Stimulated activated CD8-positive, alpha-beta memory T cell treated with anti-CD3 and anti-CD28 coated beads, Interleukin-12 subunit alpha, Interleukin-12 subunit beta, amount 100 ng/mL, for 1 hour (primary cell): ENCODE results near the gene PKMYT1.

Source experiments
- DNase-seq: peaks from one replicate; pipeline ENCODE4 v3.0.0-alpha.2; 2020; ENCODE audit warnings: low read depth

Gene PKMYT1

DNA sequence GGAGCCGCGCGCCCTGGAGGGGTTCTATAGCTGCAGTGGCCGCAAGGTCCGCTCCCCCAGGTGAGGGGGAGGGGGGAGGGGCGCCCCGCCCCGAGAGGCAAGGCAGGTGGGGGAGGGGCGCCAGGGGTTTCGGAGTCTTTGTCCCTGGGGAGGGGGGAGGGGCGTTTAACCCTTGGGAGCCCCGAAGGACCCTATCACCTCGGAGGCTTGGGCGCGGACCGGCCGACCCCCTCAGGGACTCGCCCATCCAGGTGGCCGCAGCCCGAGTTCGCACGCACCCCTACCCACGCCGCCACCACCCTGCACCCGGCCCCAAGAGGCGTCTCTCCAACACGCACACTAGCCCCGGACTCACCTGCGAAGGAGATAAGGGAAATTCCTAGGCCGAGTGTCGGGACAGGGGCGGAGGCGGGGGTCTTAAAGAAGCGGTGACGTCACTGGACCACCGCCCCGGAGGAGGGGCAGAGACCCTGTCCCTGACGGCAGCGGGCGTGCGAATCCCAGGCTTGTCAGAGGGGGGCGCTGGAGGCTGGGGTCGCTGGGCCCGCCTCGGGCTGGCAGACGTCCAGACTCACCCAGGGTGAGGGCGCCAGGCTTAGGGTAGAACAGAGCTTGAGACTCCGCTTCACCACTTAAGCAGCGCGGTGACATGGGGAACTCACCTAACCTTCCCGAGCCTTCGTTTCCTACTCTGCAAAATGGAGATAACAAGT is 37.7 kb upstream of the PKMYT1 start, which contains the start of gene CLDN6:
Gene CLDN6 (minus strand): TSS at position 390 of the 713 bp plus-strand sequence. CDS start 2,162 bp downstream, outside the sequence.
- DNase-seq, result no peak

DNA sequence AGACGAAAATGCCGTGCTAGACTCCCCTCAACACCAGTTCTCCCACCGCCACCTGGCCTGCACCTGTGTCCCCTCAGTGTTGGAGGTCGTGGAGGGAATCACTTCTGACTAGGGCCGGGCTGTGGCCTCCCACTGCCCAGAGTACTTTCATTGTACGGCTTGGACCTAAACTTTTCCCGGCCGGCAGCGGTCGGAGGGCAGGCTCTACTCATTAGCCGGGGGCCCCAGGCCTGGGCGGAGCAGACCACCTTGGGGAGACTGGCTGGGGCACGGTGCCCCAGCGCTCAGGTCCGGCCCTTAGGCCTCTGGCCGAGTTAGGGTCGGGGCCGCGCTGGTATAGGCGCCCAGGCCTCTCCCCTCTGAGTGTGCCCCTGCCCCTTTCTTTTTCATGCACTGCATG is 37.1 kb upstream of the PKMYT1 start:
- no peak for DNase-seq

DNA sequence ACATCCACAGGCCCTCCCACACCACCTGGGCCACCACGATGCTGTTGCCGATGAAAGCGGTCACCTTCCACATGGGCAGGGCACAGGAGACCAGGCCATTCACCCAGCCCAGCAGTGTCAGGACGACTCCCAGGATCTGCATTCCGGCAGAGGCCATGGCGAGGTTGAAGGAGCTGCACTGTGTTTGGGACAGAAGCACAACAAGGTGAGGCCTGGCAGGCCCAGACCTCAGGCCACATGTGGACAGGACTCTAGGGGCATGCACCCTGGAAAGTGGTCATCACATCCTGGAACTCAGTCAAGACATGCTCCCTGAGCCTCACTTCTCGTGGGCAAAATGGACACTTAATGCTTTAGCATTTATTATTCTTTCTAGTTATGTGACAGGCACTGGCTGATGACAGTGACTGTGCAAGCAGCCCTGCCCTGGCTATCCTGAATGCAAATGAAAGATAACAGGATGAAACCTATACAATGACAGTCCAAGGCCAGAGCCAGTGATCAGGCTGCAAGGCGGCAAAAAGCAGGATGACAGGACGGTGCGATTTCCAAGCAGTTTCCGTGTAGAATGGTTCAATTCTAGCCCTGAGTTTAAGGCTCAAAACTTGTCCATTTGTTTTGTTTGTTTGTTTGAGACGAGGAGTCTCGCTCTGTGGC is 35.7 kb upstream of the PKMYT1 start:
- no peak for DNase-seq

DNA sequence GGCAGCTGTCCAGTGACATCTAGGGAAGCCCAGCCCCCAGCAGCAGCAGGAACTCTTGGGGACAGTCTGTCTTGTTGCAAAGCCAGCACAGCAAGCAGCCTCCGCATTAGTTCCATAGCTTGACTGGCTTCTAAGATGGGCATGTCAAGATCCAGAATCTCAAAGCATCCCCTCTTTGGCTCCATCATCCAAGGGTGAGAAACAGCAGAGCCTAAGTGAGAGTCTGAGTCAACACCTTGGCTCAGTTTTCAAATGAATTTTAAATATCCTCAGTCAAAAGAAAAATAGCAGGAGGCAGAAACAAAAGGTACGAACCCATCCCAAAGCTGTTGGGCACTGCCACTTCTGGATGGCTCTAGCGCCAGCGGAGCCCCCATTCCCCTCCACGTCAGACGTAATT is 34.7 kb upstream of the PKMYT1 start:
- DNase-seq, result no peak

DNA sequence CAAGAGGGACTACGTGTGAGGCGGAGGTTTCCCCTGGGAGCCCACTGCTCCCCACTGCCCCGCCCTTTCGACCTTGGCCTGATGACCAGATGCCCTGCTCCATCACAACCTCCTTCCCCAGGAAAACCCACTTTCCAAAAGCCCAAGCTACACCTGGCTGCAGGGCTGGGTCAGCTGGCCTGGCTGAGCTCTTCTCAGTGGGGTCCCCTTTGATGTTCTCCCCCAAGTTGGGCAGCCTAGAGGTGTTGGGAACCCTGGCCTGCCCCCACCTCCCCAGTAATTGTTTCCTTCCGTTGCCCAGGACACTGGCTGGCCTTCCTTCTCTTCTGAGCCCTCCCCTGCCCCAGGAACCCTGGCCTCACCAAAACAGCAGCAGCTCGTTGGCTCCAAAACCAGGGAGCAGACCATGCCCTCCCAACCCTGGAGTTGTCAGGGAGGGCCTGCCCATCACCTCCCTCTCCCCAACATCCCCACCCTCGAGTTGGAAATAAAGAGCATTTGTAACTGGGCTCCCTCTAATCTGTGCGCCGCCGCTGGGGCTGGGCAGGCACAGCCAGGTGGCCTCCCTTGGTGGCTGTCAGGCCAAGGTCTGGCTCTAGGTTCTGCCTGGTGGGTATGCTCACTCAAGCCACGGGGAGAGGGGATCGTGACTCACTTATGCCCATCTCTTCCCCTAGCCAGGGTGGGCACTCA is 33.9 kb upstream of the PKMYT1 start:
- no peak for DNase-seq

DNA sequence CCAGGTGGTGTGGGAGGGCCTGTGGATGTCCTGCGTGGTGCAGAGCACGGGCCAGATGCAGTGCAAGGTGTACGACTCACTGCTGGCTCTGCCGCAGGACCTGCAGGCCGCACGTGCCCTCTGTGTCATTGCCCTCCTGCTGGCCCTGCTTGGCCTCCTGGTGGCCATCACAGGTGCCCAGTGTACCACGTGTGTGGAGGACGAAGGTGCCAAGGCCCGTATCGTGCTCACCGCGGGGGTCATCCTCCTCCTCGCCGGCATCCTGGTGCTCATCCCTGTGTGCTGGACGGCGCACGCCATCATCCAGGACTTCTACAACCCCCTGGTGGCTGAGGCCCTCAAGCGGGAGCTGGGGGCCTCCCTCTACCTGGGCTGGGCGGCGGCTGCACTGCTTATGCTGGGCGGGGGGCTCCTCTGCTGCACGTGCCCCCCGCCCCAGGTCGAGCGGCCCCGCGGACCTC is 33.3 kb upstream of the PKMYT1 start:
- no peak for DNase-seq

DNA sequence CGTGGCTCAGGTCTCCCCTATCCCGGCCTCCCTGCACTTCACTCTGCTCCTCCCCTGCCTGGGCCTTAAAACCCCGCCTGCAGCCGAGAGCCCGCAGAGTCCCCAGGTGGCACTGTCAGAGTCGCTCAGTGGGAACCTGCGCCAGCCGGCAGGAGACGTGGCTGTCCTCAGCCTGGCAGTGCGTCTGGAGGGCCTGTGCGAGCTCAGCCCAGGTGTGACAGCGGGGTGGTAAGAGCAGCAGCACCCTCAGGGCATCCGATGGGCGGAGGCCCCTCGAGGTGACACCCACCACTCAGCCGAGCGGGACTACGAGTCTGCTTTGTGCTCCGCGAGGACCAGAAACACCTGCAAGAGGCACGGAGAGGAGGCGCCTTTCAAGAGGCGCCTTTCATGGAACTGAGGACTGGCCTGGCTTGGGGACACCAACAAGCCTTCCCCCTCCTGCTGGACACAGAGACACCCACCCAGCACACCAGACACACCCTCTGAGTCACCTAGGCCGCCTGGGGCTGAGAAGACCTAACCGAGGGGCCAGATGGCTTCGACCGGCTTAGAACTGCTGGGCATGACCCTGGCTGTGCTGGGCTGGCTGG is 32.7 kb upstream of the PKMYT1 start, which contains the start of gene CLDN9:
Gene CLDN9 (plus strand): TSS at position 96 of the 593 bp plus-strand sequence. CDS start 440 bp downstream, at position 536.
- DNase-seq, result no peak

DNA sequence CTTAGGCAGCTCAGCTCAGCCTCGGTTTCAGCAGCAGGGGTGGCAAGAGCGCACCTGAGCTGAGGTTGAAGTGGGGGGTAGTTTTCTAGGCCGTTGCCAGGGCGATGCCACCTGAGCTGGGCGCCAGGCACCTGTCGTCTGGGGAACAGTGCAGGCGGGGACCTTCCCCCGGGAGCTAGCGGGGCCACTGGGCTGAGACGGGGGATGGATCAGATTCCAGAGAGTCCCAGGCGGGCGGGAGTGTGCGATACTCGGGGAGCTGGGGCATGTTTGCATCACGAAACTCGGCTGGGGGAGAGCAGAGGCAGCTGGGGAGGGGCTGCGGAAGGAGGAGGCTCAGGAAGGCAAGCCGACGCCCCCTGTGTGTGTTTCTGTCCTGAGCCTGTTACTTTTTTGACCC is 32.0 kb upstream of the PKMYT1 start:
- no peak for DNase-seq

DNA sequence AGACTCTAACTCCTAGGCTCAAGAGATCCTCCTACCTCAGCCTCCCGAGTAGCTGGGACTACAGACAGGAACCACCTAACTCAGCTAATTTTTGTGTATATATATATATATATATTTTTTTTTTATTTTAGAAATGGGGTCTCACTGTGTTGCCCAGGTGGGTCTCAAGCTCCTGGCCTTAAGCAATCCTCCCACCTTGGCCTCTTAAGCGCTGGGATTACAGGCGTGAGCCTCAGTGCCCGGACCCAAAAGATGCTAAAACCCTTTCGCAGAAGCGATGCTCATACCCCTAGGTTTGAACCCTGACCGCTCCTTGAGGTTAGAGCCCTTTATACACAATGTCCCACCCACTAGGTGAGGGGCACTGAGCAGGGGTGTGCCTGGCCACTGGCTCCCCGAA is 30.3 kb upstream of the PKMYT1 start:
- DNase-seq, result no peak

DNA sequence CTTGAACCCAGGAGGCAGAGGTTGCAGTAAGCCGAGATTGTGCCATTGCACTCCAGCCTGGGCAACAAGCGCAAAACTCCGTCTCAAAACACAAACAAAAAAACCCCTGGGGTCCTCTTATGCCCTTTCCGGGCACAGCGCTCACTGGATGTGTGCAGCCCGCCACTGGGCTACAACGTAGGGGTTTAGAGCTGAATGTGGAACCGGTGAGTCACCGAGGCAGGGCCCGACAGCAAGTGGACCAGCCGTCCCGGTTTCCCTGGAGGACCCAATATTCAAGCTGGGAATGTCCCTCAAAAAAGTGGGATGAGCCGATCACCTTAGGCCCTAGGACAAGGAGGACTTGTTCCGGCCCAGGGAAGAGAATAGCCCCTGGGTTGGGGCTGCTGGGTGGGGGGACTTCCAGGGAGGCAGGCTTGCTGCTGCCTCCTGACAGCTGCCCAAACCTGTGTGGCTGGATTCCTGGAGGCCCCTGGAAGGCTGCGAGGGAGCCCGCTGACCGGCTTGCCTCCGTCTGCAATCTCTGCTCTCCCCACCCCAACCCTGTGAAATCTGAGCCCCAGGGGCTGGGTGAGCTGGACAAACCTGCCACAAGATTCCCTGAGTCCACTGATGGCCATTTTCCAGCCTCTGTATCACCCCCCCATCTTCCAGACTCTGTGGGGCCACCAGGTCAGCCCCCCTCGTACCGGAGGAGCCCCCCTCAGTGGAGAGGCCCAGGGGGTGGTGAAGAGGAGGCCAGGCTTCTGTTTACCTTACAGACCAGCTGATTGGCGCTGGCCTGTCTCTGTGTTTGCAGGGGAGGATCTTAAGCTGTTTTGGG is 29.5 kb upstream of the PKMYT1 start:
- no peak for DNase-seq

DNA sequence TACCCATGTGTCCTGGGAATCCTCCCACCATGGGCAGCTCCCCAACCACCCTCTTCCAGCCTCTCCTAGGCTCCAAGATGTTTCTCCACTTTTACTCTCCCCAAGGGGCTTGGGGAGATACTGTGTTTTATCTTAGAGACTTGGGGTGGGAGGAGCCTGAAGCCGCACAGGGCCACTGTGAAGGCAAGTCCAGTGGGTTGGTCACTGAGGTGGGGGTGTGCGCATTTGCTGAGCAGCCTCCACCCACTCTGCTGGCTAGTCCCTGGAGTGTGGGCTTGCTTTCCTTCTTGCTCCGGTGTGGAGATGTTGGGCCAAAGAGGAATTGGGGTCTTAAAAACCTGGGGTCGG is 28.4 kb upstream of the PKMYT1 start:
- DNase-seq, result no peak

DNA sequence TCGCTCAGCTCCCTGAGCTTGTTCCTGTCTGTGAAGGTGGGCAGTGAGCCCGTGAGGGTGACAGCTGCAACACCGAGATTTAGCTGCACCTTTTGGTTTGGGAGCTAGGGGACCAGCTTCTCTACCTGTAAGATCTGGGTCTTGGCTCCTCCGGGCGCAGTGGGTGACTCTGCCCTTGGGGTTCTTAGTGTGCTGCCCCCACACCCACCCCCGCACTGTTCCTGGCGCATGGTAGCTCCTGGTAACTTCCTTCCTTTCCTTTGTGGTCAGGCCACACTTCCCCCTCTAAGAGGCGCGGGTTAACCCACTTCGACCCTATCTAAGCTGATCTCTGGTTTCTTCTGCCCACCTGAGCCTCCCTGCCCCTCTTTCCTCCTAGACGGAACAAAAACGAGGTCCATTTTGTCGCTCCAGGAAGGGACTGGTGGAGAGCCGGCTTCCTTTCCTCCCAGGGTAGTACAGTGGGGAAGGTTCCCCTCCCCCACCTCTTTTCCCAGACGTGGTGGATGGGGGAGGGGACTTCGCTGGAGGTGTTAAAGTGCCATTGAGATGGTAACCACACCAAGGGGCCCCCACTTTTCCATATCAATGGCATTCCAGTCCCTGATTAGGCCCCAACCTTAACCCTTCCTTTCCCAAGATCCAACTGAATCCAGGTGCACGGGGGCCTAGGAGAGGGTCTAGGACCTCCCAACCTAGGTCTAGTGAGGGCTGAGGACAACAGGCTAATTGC is 27.9 kb upstream of the PKMYT1 start:
- DNase-seq, result no peak

DNA sequence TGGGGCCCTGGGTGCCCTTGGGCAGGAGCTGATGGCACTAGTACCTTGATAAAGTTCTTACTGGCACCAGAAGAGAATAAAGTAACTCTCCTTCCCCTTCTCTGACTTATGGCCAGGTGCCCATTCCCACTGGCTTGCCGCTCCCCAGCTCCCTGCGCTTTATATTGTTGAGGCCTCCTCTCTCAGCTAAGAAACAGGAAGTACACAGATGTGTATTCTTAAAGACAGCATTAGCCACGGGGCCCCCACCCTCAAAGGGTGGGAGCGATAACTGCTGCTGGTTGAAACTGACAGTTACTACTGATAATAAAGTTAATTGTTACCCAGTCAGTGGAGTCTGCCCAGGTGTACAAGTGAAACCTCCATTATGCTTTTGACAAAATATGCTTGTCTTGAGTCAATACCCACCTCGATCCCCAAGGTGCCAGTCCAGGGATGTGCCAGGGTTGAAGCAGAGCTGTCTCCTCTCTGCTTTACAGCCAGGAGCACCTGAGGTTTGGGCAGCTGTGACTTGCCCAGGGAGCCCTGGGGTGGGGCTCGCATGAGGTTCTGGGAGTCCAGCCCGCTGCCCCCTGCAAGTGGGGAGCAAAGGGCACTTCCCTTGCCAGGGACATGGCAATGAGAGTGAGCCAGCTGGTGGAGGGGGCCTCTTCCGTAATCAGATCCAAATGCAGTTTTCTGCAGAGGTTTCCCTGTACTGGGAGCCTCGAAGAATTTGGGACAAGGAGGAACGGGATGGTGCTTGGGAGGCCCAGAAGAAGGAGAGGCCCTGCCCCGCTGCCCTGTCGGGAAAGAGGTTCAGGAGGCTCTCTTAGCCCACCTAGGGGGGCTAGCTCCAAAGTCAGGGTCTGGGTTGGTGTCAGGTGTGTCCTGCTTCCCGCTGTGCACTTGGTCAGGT is 27.1 kb upstream of the PKMYT1 start:
- no peak for DNase-seq

DNA sequence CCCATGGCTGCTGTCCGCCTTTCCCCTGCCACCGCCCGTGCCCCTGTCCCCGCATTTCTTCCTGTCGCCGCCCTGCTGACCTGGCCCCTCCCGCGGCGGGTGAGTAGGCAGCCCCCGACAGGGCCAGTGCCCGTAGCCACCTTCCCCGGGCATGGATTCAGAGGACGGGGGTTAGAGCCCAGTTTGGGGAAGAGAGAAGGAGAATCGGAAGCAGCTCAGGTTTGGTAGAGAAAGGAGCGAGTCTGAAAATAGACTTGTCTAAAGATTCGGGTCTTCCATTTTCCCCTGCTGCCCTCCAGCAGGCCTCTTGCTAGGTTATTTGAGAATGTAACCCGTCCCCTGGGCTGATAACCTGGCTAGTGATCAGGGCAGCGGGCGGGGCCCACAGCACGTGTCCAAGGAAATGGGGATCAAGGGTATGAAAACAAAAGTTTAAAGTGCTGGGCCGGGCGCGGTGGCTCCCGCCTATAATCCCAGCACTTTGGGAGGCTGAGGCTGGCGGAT is 24.6 kb upstream of the PKMYT1 start:
- no peak for DNase-seq

DNA sequence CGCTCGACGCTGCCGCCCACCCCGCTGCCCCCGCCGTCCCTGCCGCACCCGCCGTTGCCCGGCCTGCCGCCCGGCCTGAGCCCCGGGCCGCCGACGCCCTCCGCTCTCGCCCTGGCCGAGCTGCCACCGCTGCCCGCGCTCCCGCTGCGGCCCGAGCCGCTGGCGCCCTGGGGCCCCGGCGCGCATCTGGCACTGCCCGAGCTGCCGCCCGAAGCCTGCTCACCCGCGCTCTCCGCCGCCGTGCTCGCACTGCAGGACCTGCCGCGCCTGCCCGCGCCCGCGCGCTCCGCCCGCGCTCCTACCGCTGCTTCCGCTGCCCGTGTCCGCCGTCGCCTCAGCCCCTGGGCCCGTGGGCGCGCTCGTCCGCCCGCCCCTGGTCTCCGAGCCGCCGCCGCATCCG is 24.1 kb upstream of the PKMYT1 start:
- DNase-seq, result no peak

DNA sequence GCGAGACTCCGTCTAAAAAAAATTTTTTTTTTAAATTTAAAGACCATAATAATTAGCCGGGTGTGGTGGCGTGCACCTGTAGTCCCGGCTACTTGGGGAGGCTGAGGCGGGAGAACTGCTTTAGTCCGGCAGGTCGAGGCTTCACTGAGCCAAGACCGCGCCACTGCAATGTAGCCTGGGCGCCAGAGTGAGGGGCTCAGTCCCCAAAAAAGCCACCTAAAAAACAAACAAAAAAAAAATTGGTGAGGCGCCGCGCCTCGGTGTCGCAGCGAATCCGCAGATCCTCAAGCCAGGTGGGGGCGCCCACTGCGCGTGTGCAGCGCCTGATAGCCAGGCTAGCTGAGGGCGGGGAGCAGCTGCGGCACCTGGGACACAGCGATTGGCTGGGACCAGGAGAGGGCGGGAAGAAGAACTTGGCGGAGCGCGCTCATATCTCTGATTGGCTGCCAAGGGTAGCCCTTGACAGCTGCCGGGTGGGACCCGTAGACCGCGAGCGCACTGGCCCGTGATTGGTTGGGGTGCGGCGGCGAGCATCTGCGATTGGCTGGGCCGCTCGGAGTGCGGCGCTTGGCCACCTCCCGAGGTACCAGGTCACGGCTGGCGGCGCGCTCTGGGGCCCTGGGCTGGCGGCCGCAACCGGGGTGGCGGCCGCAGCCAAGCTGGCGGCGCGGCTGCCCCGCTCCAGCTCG is 23.5 kb upstream of the PKMYT1 start:
- DNase-seq, result peak; percentile 94

DNA sequence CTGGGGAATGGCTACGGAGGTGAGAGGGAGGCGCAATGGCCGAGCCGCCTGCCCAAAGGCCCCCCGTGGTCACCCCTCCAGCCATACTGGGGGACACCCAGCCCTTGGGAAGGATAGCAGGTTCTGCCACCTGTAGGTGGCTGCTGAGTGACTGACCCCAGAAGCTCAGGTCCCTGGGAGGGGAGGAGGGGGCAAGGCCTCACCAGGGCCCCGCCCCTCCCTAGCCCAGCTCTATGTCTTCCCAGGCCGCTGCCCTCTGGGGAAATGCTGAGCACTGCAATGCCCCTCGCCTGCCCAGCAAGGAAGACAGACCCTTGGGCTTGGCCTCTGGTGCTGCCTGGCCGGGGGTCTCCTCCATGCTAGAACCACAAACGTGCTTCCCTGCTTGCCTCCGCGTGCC is 21.1 kb upstream of the PKMYT1 start:
- no peak for DNase-seq

DNA sequence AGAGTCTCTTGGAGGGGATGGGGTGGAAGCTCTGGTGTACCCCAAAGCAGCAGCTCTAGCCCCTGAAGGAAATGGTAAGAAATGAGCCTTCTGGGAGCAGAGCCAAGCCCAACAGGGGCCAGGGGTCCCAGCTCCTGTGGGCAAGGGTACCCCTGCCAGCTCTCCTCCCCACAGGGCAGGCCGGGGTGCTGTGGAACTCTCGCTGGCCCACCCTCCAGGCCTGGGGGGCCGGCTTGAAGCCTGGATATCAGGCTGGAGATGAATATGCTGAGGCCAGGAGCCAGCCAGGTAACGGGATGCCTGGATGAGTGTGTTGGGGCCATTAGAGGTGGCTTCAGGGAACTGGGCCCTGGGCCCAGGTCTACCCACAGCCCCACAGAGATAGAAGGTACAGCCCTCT is 20.3 kb upstream of the PKMYT1 start:
- DNase-seq, result no peak

DNA sequence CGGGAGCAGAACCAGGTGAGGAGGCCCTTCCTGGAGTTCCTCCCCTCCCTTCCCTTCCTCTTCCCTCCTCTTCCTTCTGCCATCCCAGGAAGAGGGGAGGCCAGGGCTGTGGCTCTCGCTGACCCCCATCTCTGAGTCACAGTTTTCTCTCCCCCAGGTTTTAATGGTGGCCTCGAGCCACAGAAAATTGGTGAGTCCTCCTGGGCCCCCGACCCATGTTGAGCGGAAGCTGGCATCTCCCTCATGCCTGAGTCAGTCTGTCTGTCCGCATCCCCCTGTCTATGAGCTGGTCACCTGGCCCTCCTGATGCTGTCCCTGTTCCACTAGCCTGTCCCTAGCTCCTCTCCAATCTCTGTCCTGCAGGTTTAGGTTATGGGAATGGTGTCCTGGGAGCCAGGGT is 19.7 kb upstream of the PKMYT1 start:
- no peak for DNase-seq
